ENCODE measurements around the gene IMMP2L. TPM values are rescaled to one million over a fixed set of nuclear protein-coding genes. Genes with fewer than 3 reads are reported as not detected.

IMMP2L gene
- total and polyA plus RNA-seq, 2 of the 8 experiments (the other 6 are each of a cell fraction or from before 2014, with no cell fraction given): 2.3 to 10.1 TPM

DNA sequence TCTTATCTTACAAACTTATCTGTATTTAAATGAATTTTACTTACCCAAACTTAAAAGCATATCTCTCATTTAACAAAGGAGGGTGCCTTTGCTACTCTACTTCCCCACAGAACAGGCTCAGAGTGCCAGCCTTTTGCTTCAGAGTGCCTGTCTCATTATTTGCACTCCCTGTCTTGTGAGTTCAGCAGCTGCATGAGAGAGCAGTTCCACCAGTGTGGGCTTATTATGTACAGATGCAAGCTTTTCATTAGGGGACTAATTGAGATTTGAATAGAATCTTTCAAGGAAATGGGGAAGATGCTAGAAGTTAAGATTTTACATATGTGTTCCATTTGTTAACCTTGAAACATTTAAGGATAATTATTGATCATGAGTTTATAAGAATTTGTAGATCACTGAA lies 781.6 kb downstream of the IMMP2L start:
- Histone ChIP-seq H2AK5ac (ENCODE audit: low read depth, low read length) (no peak overlapping the region), H4K5ac (ENCODE audit: insufficient read length, low read depth, low read length) (no peak overlapping the region), H3K4me3 (ENCODE audit: extremely low read depth in 1 of 4, insufficient read depth in 2 of 4, low read depth in 3 of 4, low read length in 4 of 4) (no peak overlapping the region), H3K23ac (ENCODE audit: insufficient read length) (no peak overlapping the region), H3K23me2 (ENCODE audit: low read depth, low read length) (no peaks in the 10 kb centered on the region), H4K8ac (ENCODE audit: extremely low read depth, insufficient read depth, low read length) (no peak overlapping the region), H3K27ac (ENCODE audit: low read depth, low read length) (no peak overlapping the region), H3K9ac (replicated peaks in 1 of 4; ENCODE audit: extremely low read depth in 1 of 4, low read depth in 3 of 4, low read length in 3 of 4) (no peak overlapping the region), H2AFZ (ENCODE audit: low read length) (no peak overlapping the region), H2BK120ac (replicated peaks; ENCODE audit: low read depth, low read length) (no peak overlapping the region), H2BK20ac (ENCODE audit: low read length) (no peak overlapping the region), H3K9me3 (ENCODE audit: insufficient read depth in 2 of 2, low read depth in 1 of 2, low read length in 1 of 2) (no peaks in the 10 kb centered on the region), H3K79me1 (ENCODE audit: low read depth, low read length) (no peaks in the 10 kb centered on the region), H3K36me3 (ENCODE audit: control insufficient read depth in 2 of 4, insufficient read depth in 4 of 4, low read length in 3 of 4) (no peaks in the 10 kb centered on the region), H3K18ac (ENCODE audit: extremely low read depth, low read length) (no peak overlapping the region), H3K4ac (replicated peaks; ENCODE audit: insufficient read length, low read depth, low read length) (no peak overlapping the region), H3K79me2 (ENCODE audit: control insufficient read depth in 1 of 2, insufficient read depth in 2 of 2, low read length in 2 of 2) (no peaks in the 10 kb centered on the region), H3K14ac (ENCODE audit: insufficient read length) (no peak overlapping the region), H4K20me1 (replicated peaks in 1 of 2; ENCODE audit: control insufficient read depth in 1 of 2, insufficient read depth in 2 of 2, low read length in 2 of 2) (no peaks in the 10 kb centered on the region), H3K4me2 (ENCODE audit: insufficient read depth in 1 of 2, low read depth in 2 of 2, low read length in 2 of 2) (no peak overlapping the region), H3K27me3 (replicated peaks in 1 of 4; ENCODE audit: control insufficient read depth in 3 of 4, extremely low read depth in 1 of 4, insufficient read depth in 3 of 4, low read length in 3 of 4) (no peaks in the 10 kb centered on the region), H3K4me1 (replicated peaks in 1 of 4; ENCODE audit: control insufficient read depth in 3 of 4, insufficient read depth in 4 of 4, low read length in 3 of 4) (no peaks in the 10 kb centered on the region), H2BK5ac (ENCODE audit: low read depth, low read length) (no peak overlapping the region), H2BK12ac (ENCODE audit: low read depth, low read length) (no peak overlapping the region), H4K91ac (replicated peaks; ENCODE audit: insufficient read length, low read length) (no peak overlapping the region), H2BK15ac (ENCODE audit: low read length) (no peak overlapping the region), H3K56ac (replicated peaks; ENCODE audit: insufficient read length, low read depth, low read length) (no peak overlapping the region)
- FAIRE-seq (no peak), DNase-seq (ENCODE audit: low read depth in 1 of 2, low spot score in 2 of 2) (no peak)
- TF ChIP-seq NANOG (IDR thresholded peaks at IDR 0.05; ENCODE audit: insufficient read depth, low read depth, low read length, poor library complexity, severe bottlenecking) (no peak), CHD1 (IDR thresholded peaks at IDR 0.05; ENCODE audit: low read depth, low read length) (no peak), RAD21 (IDR thresholded peaks at IDR 0.05 in 1 of 2, conservative IDR thresholded peaks at IDR 0.05 in 1 of 2; ENCODE audit: low read depth in 2 of 2, low read length in 2 of 2) (no peak), HDAC6 (IDR thresholded peaks at IDR 0.05; ENCODE audit: low read depth, low read length) (no peak), POLR2A (IDR thresholded peaks at IDR 0.05; ENCODE audit: control extremely low read depth in 1 of 2, low read depth in 2 of 2, low read length in 2 of 2) (no peak), BRCA1 (IDR thresholded peaks at IDR 0.05; ENCODE audit: low read depth, low read length) (no peak), ASH2L (IDR thresholded peaks at IDR 0.05; ENCODE audit: low read length) (no peak), BACH1 (IDR thresholded peaks at IDR 0.05; ENCODE audit: low read length) (no peak)
- ChIA-PET POLR2A (ENCODE audit: partially characterized antibody) (no interaction called here), CTCF (ENCODE audit: partially characterized antibody) (interaction anchor here (0.6 to 1.0 kb wide), 2 partner anchors 194 to 239 kb away, joined by 3 to 5 read pairs; no protein-coding TSS in a partner anchor)

All from H1 (cell line).